Gastrocnemius medialis (tissue), 4 donors: ENCODE measurements around the gene MBNL1.

Experiments
- CTCF ChIP-seq, 5 experiments: fragments of 450-650 bp in 3 of 5; fragments of 200-600 bp in 2 of 5; sonication (generic) in 2 of 5; IDR thresholded peaks in 4 of 5; conservative IDR thresholded peaks in 1 of 5; 1 replicate in 4 of 5; 2 replicates in 1 of 5; pipeline ENCODE4 v1.5.1; 2016 to 2019; ENCODE audit warnings: antibody characterized with exemption in 5 of 5, mild to moderate bottlenecking in 3 of 5, moderate library complexity in 3 of 5
- POLR2A ChIP-seq, 2 donors: fragments of 450-650 bp; IDR thresholded peaks; one replicate each; pipeline ENCODE4 v1.6.1; 2017; ENCODE audit warnings: antibody characterized with exemption in 2 of 2, mild to moderate bottlenecking in 2 of 2, moderate library complexity in 2 of 2

- TF ChIP-seq CTCF (IDR thresholded peaks at IDR 0.05 in 4 of 5, conservative IDR thresholded peaks at IDR 0.05 in 1 of 5) (no peak), POLR2A (IDR thresholded peaks at IDR 0.05) (no peak)
Observed at GRCh38 chr3:152486364-152486763, 217.6 kb downstream of the MBNL1 start.
